ENCODE results near the gene GNPAT. TPM values are rescaled to one million over a fixed set of nuclear protein-coding genes. Genes with fewer than 3 reads are reported as not detected.
A peak's percentile ranks its signal among the peaks of the same experiment; 100 is the strongest.

GNPAT gene
- total and polyA plus RNA-seq, 5 experiments from 2014 or later: 23.3 to 38.6 (median 34.5) TPM

DNA sequence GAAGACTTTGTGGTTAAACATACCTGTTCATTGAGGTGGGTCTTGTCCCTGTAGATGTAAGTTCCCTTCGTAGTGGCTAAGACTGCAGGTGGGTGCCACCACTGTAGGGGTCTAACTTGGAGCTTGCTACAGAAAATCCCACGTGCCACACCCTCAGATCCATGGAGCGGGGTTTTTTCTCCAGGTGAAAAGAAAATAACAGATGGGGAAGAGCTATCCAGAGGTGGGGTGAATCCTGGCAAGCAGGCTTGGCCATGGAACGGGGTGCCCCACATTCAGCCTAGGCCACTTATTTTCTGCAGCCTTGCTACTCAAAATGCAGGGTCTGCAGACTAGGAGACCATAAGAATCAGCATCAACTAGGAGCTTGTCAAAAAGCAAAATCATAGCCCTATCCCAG is 72.6 kb downstream of the GNPAT start:
- Mint-ChIP-seq H3K36me3 (no peaks in the 10 kb centered on the region), H3K9me3 (no peaks in the 10 kb centered on the region), H3K27me3 (peaks cover 0 to 7% (median 0%) of the 10 kb centered on the region in 5 donors), H3K4me1 (peaks cover 0 to 6% (median 1%) of the 10 kb centered on the region in 4 donors), H3K4me3 (no peak overlapping the region), H3K27ac (no peak overlapping the region)
- DNase-seq (no peak), ATAC-seq (no peak)
- POLR2A ChIA-PET: no interaction called here

DNA sequence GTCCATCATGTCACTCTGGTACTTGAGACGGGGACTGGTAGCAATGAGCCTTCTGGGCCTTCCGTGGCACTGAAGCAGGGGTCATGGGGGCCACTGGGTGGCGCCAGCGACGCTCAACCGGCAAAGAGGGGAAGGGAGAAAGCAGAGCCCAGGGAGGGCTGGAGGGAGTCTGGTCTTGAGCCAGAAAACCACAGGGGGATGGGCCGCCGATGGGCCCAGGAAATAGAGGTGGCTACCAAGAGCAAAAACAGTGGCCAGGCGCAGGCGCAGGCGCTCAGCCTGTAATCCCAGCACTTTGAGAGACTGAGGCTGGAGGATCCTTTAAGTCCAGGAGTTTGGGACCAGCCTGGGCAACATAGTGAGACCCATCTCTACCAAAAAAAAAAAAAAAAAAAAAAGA is 74.9 kb downstream of the GNPAT start:
- DNase-seq (peak in 5 of 10 donors; percentile 9 to 27 (median 20)), ATAC-seq (peak; percentile 57 to 62)
- H3K9me3 Mint-ChIP-seq: no peaks in the 10 kb centered on the region
- H3K4me3 Mint-ChIP-seq: no peak overlapping the region
- H3K4me1 Mint-ChIP-seq: peaks cover 0 to 6% (median 1%) of the 10 kb centered on the region in 4 donors
- POLR2A ChIA-PET: interaction anchor here (0.6 kb wide), 1 partner anchor 186 kb away, joined by 4 read pairs; no protein-coding TSS in a partner anchor
- H3K27me3 Mint-ChIP-seq: peaks cover 0 to 7% (median 0%) of the 10 kb centered on the region in 5 donors
- H3K36me3 Mint-ChIP-seq: no peaks in the 10 kb centered on the region
- no peak overlapping the region for H3K27ac Mint-ChIP-seq

DNA sequence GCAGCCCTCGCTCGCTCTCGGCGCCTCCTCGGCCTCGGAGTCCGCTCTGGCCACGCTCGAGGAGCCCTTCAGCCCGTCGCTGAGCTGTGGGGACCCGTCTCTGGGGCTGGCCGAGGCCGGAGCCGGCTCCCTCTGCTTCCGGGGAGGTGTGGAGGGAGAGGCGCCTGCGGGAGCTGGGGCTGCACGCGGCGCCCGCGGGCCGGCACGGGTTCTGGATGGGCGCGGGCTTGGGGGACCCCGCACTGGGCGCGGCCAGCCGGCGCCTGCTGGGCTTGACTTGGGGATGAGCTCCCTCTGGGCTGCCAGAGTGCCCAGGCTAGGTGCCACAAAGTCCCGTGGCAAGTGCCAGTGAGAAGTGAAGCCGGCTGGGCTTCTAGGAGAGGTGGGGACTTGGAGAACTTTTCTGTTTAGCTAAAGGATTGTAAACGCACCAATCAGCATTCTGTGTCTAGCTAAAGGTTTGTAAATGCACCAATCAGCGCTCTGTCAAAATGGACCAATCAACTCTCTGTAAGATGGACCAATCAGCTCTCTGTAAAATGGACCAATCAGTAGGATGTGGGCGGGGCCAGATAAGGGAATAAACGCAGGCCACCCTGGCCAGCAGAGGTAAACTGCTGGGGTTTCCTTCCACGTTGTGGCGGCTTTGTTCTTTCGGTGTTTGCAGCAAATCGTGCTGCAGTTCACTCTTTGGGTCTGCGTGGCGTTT is 76.4 kb downstream of the GNPAT start:
- no peak for ATAC-seq
- Mint-ChIP-seq H3K27me3 (peaks cover 0 to 3% (median 0%) of the 10 kb centered on the region in 5 donors), H3K9me3 (no peaks in the 10 kb centered on the region), H3K36me3 (no peaks in the 10 kb centered on the region), H3K4me3 (no peak overlapping the region), H3K27ac (no peak overlapping the region), H3K4me1 (peaks cover 0 to 6% (median 1%) of the 10 kb centered on the region in 4 donors)
- no peak for DNase-seq
- POLR2A ChIA-PET: no interaction called here

DNA sequence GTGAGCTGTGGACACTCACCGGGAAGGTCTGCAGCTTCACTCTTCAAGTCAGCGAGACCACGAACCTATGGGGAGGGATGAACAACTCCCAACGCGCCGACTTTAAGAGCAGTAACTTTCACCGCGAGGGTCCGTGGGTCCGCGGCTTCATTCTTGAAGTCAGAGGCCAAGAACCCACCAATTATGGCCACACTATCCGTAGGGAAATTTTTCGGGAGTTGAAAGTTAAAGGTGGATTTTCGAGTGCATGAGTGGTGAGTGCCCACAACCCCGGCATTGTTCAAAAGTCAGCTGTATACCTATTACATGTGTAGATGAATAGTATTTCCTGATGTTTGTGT is 77.0 kb downstream of the GNPAT start:
- peak overlapping the region in 1 of 10 donors; percentile 70 for H3K27ac Mint-ChIP-seq
- no peaks in the 10 kb centered on the region for H3K9me3 Mint-ChIP-seq
- no peaks in the 10 kb centered on the region for H3K36me3 Mint-ChIP-seq
- H3K4me3 Mint-ChIP-seq: no peak overlapping the region
- DNase-seq (no peak), ATAC-seq (no peak)
- H3K27me3 Mint-ChIP-seq: peaks cover 0 to 3% (median 0%) of the 10 kb centered on the region in 5 donors
- peaks cover 0 to 6% (median 1%) of the 10 kb centered on the region in 4 donors for H3K4me1 Mint-ChIP-seq
- POLR2A ChIA-PET: no interaction called here

DNA sequence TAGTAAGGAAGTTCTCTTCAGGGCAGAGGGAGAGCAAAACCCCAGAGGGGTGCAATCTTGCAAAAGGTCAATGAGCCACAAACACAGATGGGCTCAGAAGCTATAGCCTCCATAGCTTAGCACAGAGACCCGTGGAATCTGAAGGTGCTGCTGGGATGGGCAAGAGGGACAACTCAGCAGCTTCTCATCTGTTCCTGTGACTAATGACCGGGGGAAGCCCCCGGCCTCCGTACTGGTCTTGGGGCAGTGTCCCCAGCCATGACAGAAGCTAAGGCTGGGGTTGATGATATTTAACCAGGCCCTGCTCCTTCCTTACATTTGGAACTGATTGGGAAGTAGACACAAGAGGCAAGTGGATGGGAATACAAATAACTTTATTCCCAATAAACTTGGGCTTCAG is 77.6 kb downstream of the GNPAT start:
- peak overlapping the region in 2 of 10 donors; percentile 1 to 70 for H3K27ac Mint-ChIP-seq
- peaks cover 0 to 3% (median 0%) of the 10 kb centered on the region in 5 donors for H3K27me3 Mint-ChIP-seq
- no peak overlapping the region for H3K4me3 Mint-ChIP-seq
- H3K36me3 Mint-ChIP-seq: no peaks in the 10 kb centered on the region
- peaks cover 0 to 6% (median 1%) of the 10 kb centered on the region in 4 donors for H3K4me1 Mint-ChIP-seq
- POLR2A ChIA-PET: no interaction called here
- DNase-seq (no peak), ATAC-seq (no peak)
- no peaks in the 10 kb centered on the region for H3K9me3 Mint-ChIP-seq

DNA sequence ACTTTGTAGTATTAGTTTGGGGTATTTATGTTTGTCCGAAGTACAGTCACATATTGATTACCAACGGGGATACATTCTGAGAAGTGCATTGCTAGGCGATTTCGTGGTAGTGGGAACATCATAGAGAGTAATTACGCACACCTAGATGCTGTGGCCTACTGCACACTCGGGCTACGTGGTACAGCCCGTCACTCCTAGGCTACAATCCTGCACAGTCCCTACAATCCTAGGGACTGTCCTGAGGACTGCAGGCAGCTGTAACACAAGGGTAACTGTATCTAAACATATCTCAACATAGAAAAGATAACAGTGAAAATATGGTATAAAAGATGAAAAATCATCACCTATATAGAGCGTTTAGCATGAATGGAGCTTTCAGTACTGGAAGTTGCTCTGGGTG is 78.1 kb downstream of the GNPAT start:
- H3K27ac Mint-ChIP-seq: peak overlapping the region in 1 of 10 donors; percentile 1
- DNase-seq (no peak), ATAC-seq (no peak)
- H3K4me3 Mint-ChIP-seq: no peak overlapping the region
- H3K9me3 Mint-ChIP-seq: no peaks in the 10 kb centered on the region
- no peaks in the 10 kb centered on the region for H3K36me3 Mint-ChIP-seq
- peaks cover 0 to 6% (median 1%) of the 10 kb centered on the region in 4 donors for H3K4me1 Mint-ChIP-seq
- POLR2A ChIA-PET: no interaction called here
- H3K27me3 Mint-ChIP-seq: peaks cover 0 to 3% (median 0%) of the 10 kb centered on the region in 5 donors

DNA sequence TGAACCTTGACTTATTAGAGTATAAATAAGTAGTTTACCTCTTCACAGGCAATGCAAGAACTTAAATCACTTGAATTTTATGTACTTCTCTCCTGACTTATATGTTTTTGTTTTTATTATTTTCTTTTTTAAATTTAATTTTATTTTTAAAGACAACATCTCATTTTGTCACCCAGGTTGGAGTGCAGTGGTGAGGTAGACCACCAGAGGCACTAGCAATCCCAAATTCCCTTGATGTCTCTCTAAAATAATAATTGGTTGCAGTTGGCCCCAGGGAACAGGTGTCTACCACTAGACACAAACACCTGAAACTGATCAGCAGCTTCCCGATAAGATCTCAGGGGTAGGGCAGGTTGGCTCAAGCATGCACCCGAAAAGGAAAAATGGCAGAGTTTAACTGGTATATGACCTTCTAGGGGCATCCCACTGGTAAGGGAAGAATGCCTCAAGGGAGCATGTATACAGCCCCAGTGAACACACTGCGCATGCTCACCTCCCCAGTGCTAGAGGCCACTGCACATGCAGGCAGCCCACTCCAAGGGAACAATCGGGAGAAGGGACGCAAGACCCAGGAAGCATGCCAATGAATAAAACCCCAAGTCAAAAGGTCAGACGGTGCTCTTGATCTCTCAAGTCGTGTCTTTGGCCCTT is 82.0 kb downstream of the GNPAT start:
- H3K9me3 Mint-ChIP-seq: no peaks in the 10 kb centered on the region
- H3K36me3 Mint-ChIP-seq: no peaks in the 10 kb centered on the region
- no peaks in the 10 kb centered on the region for H3K27me3 Mint-ChIP-seq
- no peak overlapping the region for H3K27ac Mint-ChIP-seq
- POLR2A ChIA-PET: no interaction called here
- DNase-seq (no peak), ATAC-seq (no peak)
- H3K4me3 Mint-ChIP-seq: no peak overlapping the region
- no peaks in the 10 kb centered on the region for H3K4me1 Mint-ChIP-seq

DNA sequence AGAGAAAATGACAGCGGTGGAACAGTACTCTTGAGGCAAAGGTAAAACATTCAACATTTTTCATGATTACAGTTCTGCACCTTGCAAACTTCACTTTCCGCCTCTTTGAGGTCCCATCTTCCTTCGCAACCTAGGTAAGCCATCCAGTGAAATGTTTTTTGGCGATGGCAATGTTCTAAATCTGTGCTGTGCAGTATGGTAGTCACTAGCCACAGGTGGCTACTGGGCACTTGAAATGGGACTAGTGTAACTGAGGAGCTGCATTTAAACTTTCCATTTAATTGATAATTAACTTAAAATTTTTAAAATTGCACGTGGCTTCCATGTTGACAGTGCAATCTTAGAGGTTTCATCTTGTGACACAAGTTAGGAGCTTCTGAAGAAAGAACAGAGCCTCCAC is 83.6 kb downstream of the GNPAT start:
- POLR2A ChIA-PET: interaction anchor here (0.6 kb wide), 1 partner anchor 114 kb away, joined by 3 read pairs; no protein-coding TSS in a partner anchor
- peaks cover 0 to 3% (median 0%) of the 10 kb centered on the region in 9 donors for H3K9me3 Mint-ChIP-seq
- no peaks in the 10 kb centered on the region for H3K27me3 Mint-ChIP-seq
- no peak for ATAC-seq
- no peak overlapping the region for H3K4me3 Mint-ChIP-seq
- H3K4me1 Mint-ChIP-seq: peaks cover 0 to 3% (median 1%) of the 10 kb centered on the region in 4 donors
- no peak overlapping the region for H3K27ac Mint-ChIP-seq
- no peak for DNase-seq
- H3K36me3 Mint-ChIP-seq: no peaks in the 10 kb centered on the region

DNA sequence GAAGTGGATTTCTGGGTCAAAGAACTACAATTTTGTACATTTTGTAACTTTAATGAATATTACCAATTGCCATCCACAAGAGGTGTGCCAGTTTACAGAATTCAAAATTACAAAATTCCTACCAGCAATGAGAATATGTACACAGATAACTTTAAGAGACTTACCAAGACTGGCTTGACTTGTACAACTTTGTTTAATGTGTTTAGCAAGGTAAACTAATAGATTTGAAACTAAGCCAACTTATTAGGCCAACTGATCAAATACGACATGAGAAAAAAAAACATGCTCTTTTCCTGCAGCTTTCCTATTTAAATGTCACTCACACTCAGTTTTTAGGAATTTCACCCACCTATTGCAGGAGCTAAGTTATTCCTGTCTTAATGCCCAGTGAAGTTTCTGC is 85.2 kb downstream of the GNPAT start:
- ATAC-seq (no peak), DNase-seq (no peak)
- peaks cover 0 to 7% (median 1%) of the 10 kb centered on the region in 9 donors for H3K9me3 Mint-ChIP-seq
- no peak overlapping the region for H3K4me3 Mint-ChIP-seq
- no peaks in the 10 kb centered on the region for H3K27me3 Mint-ChIP-seq
- no peak overlapping the region for H3K27ac Mint-ChIP-seq
- H3K36me3 Mint-ChIP-seq: peaks cover 0 to 4% (median under 1%) of the 10 kb centered on the region in 3 donors
- POLR2A ChIA-PET: no interaction called here
- peaks cover 0 to 6% (median 2%) of the 10 kb centered on the region in 4 donors for H3K4me1 Mint-ChIP-seq

Other genes starting within 250 kb of the GNPAT start
- 1 to 10 TPM; 8.7 to 9.3 TPM for gene FAM89A, start 201.0 kb upstream of the GNPAT start, total RNA-seq
- 10 to 100 TPM in 1 of 3 donors, 1 to 10 TPM in 2; 7.4 to 11.1 (median 9.5) TPM for gene FAM89A, start 201.0 kb upstream of the GNPAT start, polyA plus RNA-seq
- gene TRIM67, start 79.2 kb upstream of the GNPAT start, total RNA-seq: not detected
- gene TRIM67, start 79.2 kb upstream of the GNPAT start, polyA plus RNA-seq: not detected
- gene EXOC8, start 96.6 kb downstream of the GNPAT start, total RNA-seq: 10 to 100 TPM; 31.4 to 32.1 TPM
- 1 to 10 TPM; 1.9 to 3.0 (median 2.5) TPM for gene EXOC8, start 96.6 kb downstream of the GNPAT start, polyA plus RNA-seq
- gene SPRTN, start 97.1 kb downstream of the GNPAT start, total RNA-seq: 10 to 100 TPM; 16.0 to 16.3 TPM
- 10 to 100 TPM; 10.4 to 10.9 (median 10.9) TPM for gene SPRTN, start 97.1 kb downstream of the GNPAT start, polyA plus RNA-seq
- gene EGLN1, start 181.1 kb downstream of the GNPAT start, total RNA-seq: 10 to 100 TPM; 32.1 to 32.7 TPM
- gene EGLN1, start 181.1 kb downstream of the GNPAT start, polyA plus RNA-seq: 10 to 100 TPM; 17.8 to 27.3 (median 22.8) TPM